Measurements from ENCODE around the gene C7orf33.

The C7orf33 gene

GRCh38 chr7:148546857-148547256 is 43.7 kb upstream of the C7orf33 start:
- no peak for DNase-seq (ENCODE audit: extremely low read depth, insufficient read length)
- H3K36me3 ChIP-seq (ENCODE audit: control insufficient read depth, insufficient read depth, low read length) = no peaks in the 10 kb centered on the region
- TF ChIP-seq, protein P1, sequence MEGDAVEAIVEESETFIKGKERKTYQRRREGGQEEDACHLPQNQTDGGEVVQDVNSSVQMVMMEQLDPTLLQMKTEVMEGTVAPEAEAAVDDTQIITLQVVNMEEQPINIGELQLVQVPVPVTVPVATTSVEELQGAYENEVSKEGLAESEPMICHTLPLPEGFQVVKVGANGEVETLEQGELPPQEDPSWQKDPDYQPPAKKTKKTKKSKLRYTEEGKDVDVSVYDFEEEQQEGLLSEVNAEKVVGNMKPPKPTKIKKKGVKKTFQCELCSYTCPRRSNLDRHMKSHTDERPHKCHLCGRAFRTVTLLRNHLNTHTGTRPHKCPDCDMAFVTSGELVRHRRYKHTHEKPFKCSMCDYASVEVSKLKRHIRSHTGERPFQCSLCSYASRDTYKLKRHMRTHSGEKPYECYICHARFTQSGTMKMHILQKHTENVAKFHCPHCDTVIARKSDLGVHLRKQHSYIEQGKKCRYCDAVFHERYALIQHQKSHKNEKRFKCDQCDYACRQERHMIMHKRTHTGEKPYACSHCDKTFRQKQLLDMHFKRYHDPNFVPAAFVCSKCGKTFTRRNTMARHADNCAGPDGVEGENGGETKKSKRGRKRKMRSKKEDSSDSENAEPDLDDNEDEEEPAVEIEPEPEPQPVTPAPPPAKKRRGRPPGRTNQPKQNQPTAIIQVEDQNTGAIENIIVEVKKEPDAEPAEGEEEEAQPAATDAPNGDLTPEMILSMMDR (IDR thresholded peaks at IDR 0.05; ENCODE audit: insufficient read depth, low read length, poor library complexity, severe bottlenecking) = no peak
- no peaks in the 10 kb centered on the region for H3K27me3 ChIP-seq (replicated peaks; ENCODE audit: control insufficient read depth, insufficient read depth, low read length)
- H3K4me3 ChIP-seq (replicated peaks; ENCODE audit: low read depth, low read length) = no peak overlapping the region

DNA sequence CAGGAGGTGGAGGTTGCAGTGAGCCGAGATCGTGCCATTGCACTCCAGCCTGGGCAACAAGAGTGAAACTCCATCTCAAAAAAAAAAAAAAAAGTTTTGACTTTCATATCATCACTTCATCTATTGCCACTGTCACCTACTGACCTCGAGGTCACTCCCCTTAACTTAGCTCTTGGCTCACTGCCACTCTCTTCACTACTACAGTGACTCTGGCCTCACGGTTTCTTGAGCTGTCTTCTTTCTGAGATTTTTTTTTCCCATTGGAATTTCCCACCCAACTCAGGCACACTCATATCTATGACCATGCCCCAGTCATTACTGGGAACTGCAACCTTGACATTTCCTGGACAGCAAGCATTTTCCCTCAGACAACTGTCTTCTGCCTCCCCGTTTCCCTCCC is 42.6 kb upstream of the C7orf33 start:
- Histone ChIP-seq H3K36me3 (ENCODE audit: control insufficient read depth, insufficient read depth, low read length) (no peaks in the 10 kb centered on the region), H3K4me3 (replicated peaks; ENCODE audit: low read depth, low read length) (no peak overlapping the region), H3K27me3 (replicated peaks; ENCODE audit: control insufficient read depth, insufficient read depth, low read length) (no peaks in the 10 kb centered on the region)
- no peak for DNase-seq (ENCODE audit: extremely low read depth, insufficient read length)
- TF ChIP-seq, protein P1 (IDR thresholded peaks at IDR 0.05; ENCODE audit: insufficient read depth, low read length, poor library complexity, severe bottlenecking) = no peak

- DNase-seq (ENCODE audit: extremely low read depth, insufficient read length) = no peak
- no peaks in the 10 kb centered on the region; the same call in 1 of the 2 replicates for H3K27me3 ChIP-seq (replicated peaks; ENCODE audit: control insufficient read depth, insufficient read depth, low read length)
- TF ChIP-seq, protein P1 (IDR thresholded peaks at IDR 0.05; ENCODE audit: insufficient read depth, low read length, poor library complexity, severe bottlenecking) = no peak
- H3K36me3 ChIP-seq (ENCODE audit: control insufficient read depth, insufficient read depth, low read length) = no peaks in the 10 kb centered on the region
- no peak overlapping the region for H3K4me3 ChIP-seq (replicated peaks; ENCODE audit: low read depth, low read length)
Measured at GRCh38 chr7:148553979-148554378, 36.6 kb upstream of the C7orf33 start.

DNA sequence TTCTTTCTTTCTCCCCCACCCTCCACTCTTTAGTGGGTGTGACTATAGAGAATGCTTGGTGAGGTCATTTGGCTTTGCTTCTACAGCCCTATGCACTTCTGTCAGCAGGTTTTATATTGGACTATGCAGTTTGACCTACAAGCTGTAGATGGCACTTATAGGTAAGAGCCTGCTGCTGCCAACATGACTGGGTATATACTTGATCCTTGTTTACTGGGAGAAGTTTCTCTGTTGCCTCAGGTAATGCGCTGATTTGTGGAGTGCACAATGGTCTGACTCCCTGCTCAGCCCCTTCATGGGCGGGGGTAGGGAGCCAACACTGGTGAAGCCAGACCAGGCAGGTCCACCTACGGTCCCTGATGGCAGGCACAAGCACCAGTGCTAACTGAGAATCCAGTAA is 33.7 kb upstream of the C7orf33 start:
- no peak for DNase-seq (ENCODE audit: extremely low read depth, insufficient read length)
- no peaks in the 10 kb centered on the region; the same call in 1 of the 2 replicates for H3K27me3 ChIP-seq (replicated peaks; ENCODE audit: control insufficient read depth, insufficient read depth, low read length)

GRCh38 chr7:148558914-148559313 is 31.7 kb upstream of the C7orf33 start:
- Histone ChIP-seq H3K36me3 (ENCODE audit: control insufficient read depth, insufficient read depth, low read length) (no peaks in the 10 kb centered on the region), H3K27me3 (replicated peaks; ENCODE audit: control insufficient read depth, insufficient read depth, low read length) (no peaks in the 10 kb centered on the region; the same call in 1 of the 2 replicates), H3K4me3 (replicated peaks; ENCODE audit: low read depth, low read length) (no peak overlapping the region)
- TF ChIP-seq, protein P1 (IDR thresholded peaks at IDR 0.05; ENCODE audit: insufficient read depth, low read length, poor library complexity, severe bottlenecking) = no peak
- DNase-seq (ENCODE audit: extremely low read depth, insufficient read length) = no peak

More for the DNA sequence above, 33.7 kb upstream of the C7orf33 start:
- H3K4me3 ChIP-seq (replicated peaks; ENCODE audit: low read depth, low read length) = no peak overlapping the region
- H3K36me3 ChIP-seq (ENCODE audit: control insufficient read depth, insufficient read depth, low read length) = no peaks in the 10 kb centered on the region
- TF ChIP-seq, protein P1 (IDR thresholded peaks at IDR 0.05; ENCODE audit: insufficient read depth, low read length, poor library complexity, severe bottlenecking) = no peak

DNA sequence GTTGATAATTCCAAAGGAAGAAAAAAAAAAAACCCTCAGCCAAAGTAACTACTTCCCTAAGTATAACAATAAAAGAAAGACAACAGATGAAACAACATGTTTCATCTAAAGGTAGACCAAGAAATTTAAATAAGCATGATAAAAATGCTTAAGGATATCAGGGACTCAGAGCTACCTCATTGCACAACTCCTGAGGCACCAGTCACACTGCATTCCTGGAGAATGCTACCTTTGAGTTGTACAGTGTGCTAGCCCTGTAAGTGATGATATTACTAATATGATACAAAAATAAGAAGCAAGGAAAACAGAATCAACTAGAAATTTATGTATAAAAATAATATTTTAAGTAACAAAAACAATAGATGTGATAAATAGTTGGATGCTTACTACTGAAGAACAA is 29.5 kb upstream of the C7orf33 start:
- DNase-seq (ENCODE audit: extremely low read depth, insufficient read length) = no peak
- TF ChIP-seq, protein P1 (IDR thresholded peaks at IDR 0.05; ENCODE audit: insufficient read depth, low read length, poor library complexity, severe bottlenecking) = no peak
- no peaks in the 10 kb centered on the region; the same call in 1 of the 2 replicates for H3K27me3 ChIP-seq (replicated peaks; ENCODE audit: control insufficient read depth, insufficient read depth, low read length)
- no peaks in the 10 kb centered on the region for H3K36me3 ChIP-seq (ENCODE audit: control insufficient read depth, insufficient read depth, low read length)
- H3K4me3 ChIP-seq (replicated peaks; ENCODE audit: low read depth, low read length) = no peak overlapping the region

Data from GM06990 (cell line).